OCI-LY7 (cell line): ENCODE results near the gene FBXW11. TPM values are rescaled to one million over a fixed set of nuclear protein-coding genes. Genes with fewer than 3 reads are reported as not detected.

Experiments used
- BruUV-seq: library from RNA; stranded (reverse); fragments of 400-500 nt; replicated peaks from 2 replicates; lab custom pipeline; 2021; lab: Mats Ljungman, UMichigan
- CTCF ChIA-PET: fragments of 300-600 bp; sonication (Branson Sonifier 250); formaldehyde crosslinking; loops from one replicate; lab custom pipeline; 2022; ENCODE audit warnings: antibody characterized with exemption; ENCODE audit not compliant: unreplicated experiment; lab: Charles Lee
- POLR2A ChIA-PET: fragments of 300-600 bp; sonication (Branson Sonifier 250); formaldehyde crosslinking; loops from one replicate; lab custom pipeline; 2022; ENCODE audit warnings: antibody characterized with exemption; lab: Charles Lee
- DNase-seq: peaks from one replicate; pipeline ENCODE4 v3.0.0-alpha.2; 2015; ENCODE audit warnings: low spot score
- H2AFZ ChIP-seq: fragments of 200-600 bp; sonication (generic), shearing (Covaris generic); 2 replicates; pipeline ENCODE4 v1.6.1; 2014; ENCODE audit warnings: mild to moderate bottlenecking, antibody characterized with exemption, low read length, moderate library complexity
- H3K27ac ChIP-seq: fragments of 200-600 bp; sonication (generic); 2 replicates; pipeline ENCODE4 v1.5.1; 2014; ENCODE audit warnings: mixed run types, low read depth, mild to moderate bottlenecking, moderate library complexity, low read length, inconsistent platforms; ENCODE audit not compliant: poor library complexity, severe bottlenecking
- H3K36me3 ChIP-seq: fragments of 200-600 bp; sonication (generic); 2 replicates; pipeline ENCODE4 v1.6.1; 2014; ENCODE audit warnings: mild to moderate bottlenecking, antibody characterized with exemption, low read length, moderate library complexity, mixed read lengths; ENCODE audit not compliant: insufficient read depth
- H3K4me1 ChIP-seq: fragments of 200-600 bp; sonication (generic); 2 replicates; pipeline ENCODE4 v1.5.1; 2014; ENCODE audit warnings: mild to moderate bottlenecking, low read length; ENCODE audit not compliant: insufficient read depth, poor library complexity, severe bottlenecking
- H3K4me2 ChIP-seq: fragments of 200-600 bp; sonication (generic); 2 replicates; pipeline ENCODE4 v1.6.1; 2014; ENCODE audit warnings: mild to moderate bottlenecking, low read length
- H3K4me3 ChIP-seq: fragments of 200-600 bp; sonication (generic); 2 replicates; pipeline ENCODE4 v1.5.1; 2014; ENCODE audit warnings: mild to moderate bottlenecking, low read depth, low read length; ENCODE audit not compliant: poor library complexity, severe bottlenecking
- H3K79me2 ChIP-seq: fragments of 200-600 bp; sonication (generic); 2 replicates; pipeline ENCODE4 v1.6.1; 2016; ENCODE audit warnings: low read depth, mild to moderate bottlenecking, low read length, moderate library complexity, mixed read lengths; ENCODE audit not compliant: insufficient read depth
- H3K9me2 ChIP-seq: fragments of 200-600 bp; sonication (generic); 2 replicates; pipeline ENCODE4 v1.6.1; 2016; ENCODE audit warnings: mild to moderate bottlenecking, low read length, mixed read lengths; ENCODE audit not compliant: insufficient read depth
- H3K9me3 ChIP-seq: fragments of 200-600 bp; sonication (generic); 2 replicates; pipeline ENCODE4 v1.6.1; 2014; ENCODE audit warnings: mild to moderate bottlenecking, mixed run types, low read length, mixed read lengths
- H4K20me1 ChIP-seq: fragments of 200-600 bp; sonication (generic); 2 replicates; pipeline ENCODE4 v1.6.1; 2014; ENCODE audit warnings: mild to moderate bottlenecking, antibody characterized with exemption, low read length, moderate library complexity, mixed read lengths; ENCODE audit not compliant: insufficient read depth
- CTCF ChIP-seq: fragments of 200-600 bp; sonication (generic); conservative IDR thresholded peaks from 2 replicates; pipeline ENCODE4 v1.5.1; 2014; ENCODE audit warnings: mild to moderate bottlenecking, antibody characterized with exemption, low read length, moderate library complexity, mixed read lengths
- EZH2phosphoT487 ChIP-seq: fragments of 200-600 bp; sonication (generic); IDR thresholded peaks from 2 replicates; pipeline ENCODE4 v1.6.1; 2018; ENCODE audit warnings: low read depth, borderline replicate concordance, mild to moderate bottlenecking, mixed run types, antibody characterized with exemption, low read length, moderate library complexity, mixed read lengths
- intact Hi-C: fragments of 100-400 bp; cut with micrococcal nuclease; formaldehyde crosslinking; loops from one replicate; pipeline ENCODE4 v1.10.0; 2022; ENCODE audit not compliant: unreplicated experiment
- total RNA-seq, 2 experiments: library from RNA; depleted of rRNA in 1 of 2; stranded (reverse); fragments of >200 nt in 1 of 2; shearing (Covaris generic) in 1 of 2; gene quantifications; 2 replicates each; pipeline ENCODE4 v1.2.3, GENCODE V29; 2014 to 2022

The FBXW11 gene
- total RNA-seq, 2 experiments from 2014 or later, result 33.0 to 51.5 TPM

GRCh38 chr5:171997011-171997410, 9.4 kb downstream of the FBXW11 start:
- Histone ChIP-seq H3K4me3 (no peak overlapping the region), H3K4me1 (peaks cover 31% of the 10 kb centered on the region), H3K9me3 (no peaks in the 10 kb centered on the region), H3K4me2 (no peak overlapping the region), H4K20me1 (peaks cover 27% of the 10 kb centered on the region; the same call in 1 of the 2 replicates), H3K79me2 (peaks cover 82% of the 10 kb centered on the region), H3K9me2 (no peaks in the 10 kb centered on the region), H3K27ac (no peak overlapping the region), H3K36me3 (peaks cover 48% of the 10 kb centered on the region), H2AFZ (no peak overlapping the region)
- intact Hi-C loops, result no loop called here
- TF ChIP-seq CTCF (no peak), EZH2phosphoT487 (no peak)
- POLR2A ChIA-PET, result interaction anchor here (1.0 to 2.4 kb wide), 5 partner anchors 9 to 13 kb away, joined by 4 to 18 read pairs (median 5); partner anchors contain the start of gene FBXW11
- CTCF ChIA-PET, result no interaction called here
- no peak for DNase-seq
- BruUV-seq, result no TSS peak

GRCh38 chr5:171992813-171993212, 13.6 kb downstream of the FBXW11 start:
- H3K9me3 ChIP-seq, result no peaks in the 10 kb centered on the region
- no peak overlapping the region for H3K4me2 ChIP-seq
- H3K9me2 ChIP-seq, result no peaks in the 10 kb centered on the region
- no peak for DNase-seq
- 0 out of 2 replicates have a peak, but pooled peaks cover 6% of the 10 kb centered on the region for H4K20me1 ChIP-seq
- POLR2A ChIA-PET, result no interaction called here
- peaks cover 72% of the 10 kb centered on the region for H3K79me2 ChIP-seq
- H3K27ac ChIP-seq, result no peak overlapping the region
- no TSS peak for BruUV-seq
- H3K4me1 ChIP-seq, result peaks cover 24% of the 10 kb centered on the region
- no peak overlapping the region for H2AFZ ChIP-seq
- H3K36me3 ChIP-seq, result peaks cover 69% of the 10 kb centered on the region
- H3K4me3 ChIP-seq, result no peak overlapping the region
- CTCF ChIA-PET, result no interaction called here
- TF ChIP-seq EZH2phosphoT487, result no peak
- TF ChIP-seq CTCF, result no peak
- intact Hi-C loops, result no loop called here

DNA sequence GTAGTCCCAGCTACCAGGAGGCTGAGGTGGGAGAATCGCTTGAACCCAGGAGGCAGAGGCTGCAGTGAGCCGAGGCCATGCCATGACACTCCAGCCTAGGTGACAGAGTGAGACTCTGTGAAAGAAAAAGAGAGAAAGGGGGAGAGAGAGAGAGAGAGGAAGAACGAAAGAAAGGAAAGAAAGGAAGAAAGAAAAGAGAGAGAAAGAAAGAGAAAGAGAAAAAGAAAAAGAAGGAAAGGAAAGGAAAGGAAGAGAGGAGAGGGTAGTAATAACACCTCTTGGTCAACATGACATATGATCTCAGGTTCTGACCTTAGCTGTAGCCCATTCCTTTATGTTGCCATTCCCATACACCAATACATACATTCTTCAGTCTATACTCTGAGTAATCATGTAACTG, 14.1 kb downstream of the FBXW11 start:
- Histone ChIP-seq H3K27ac (no peak overlapping the region), H3K9me2 (no peaks in the 10 kb centered on the region), H3K9me3 (no peaks in the 10 kb centered on the region), H4K20me1 (0 out of 2 replicates have a peak, but pooled peaks cover 4% of the 10 kb centered on the region), H3K4me2 (no peak overlapping the region), H3K36me3 (peaks cover 71% of the 10 kb centered on the region), H3K4me1 (peaks cover 24% of the 10 kb centered on the region), H2AFZ (no peak overlapping the region), H3K79me2 (peaks cover 70% of the 10 kb centered on the region), H3K4me3 (no peak overlapping the region)
- no peak for TF ChIP-seq EZH2phosphoT487
- TF ChIP-seq CTCF, result no peak
- ChIA-PET CTCF (no interaction called here), POLR2A (interaction anchor here (0.5 kb wide), 1 partner anchor 151 kb away, joined by 3 read pairs; no protein-coding TSS in a partner anchor)
- no peak for DNase-seq
- BruUV-seq, result no TSS peak
- intact Hi-C loops, result no loop called here
